Ovary (tissue), 3 donors: ENCODE data around the gene CCDC91.

Source experiments
- CTCF ChIP-seq, 3 donors: fragments of 450-650 bp in 2 of 3; fragments of 200-600 bp in 1 of 3; IDR thresholded peaks; one replicate each; pipeline versions ENCODE4 v1.5.1 to v1.8.0; 2016 to 2022; ENCODE audit warnings: antibody characterized with exemption in 3 of 3, mild to moderate bottlenecking in 1 of 3
- POLR2A ChIP-seq: fragments of 450-650 bp; IDR thresholded peaks from one replicate; pipeline ENCODE4 v1.6.1; 2017; ENCODE audit warnings: antibody characterized with exemption, mild to moderate bottlenecking, moderate library complexity
- donor health status: DM: no; HTN: no; CAD: no.

DNA sequence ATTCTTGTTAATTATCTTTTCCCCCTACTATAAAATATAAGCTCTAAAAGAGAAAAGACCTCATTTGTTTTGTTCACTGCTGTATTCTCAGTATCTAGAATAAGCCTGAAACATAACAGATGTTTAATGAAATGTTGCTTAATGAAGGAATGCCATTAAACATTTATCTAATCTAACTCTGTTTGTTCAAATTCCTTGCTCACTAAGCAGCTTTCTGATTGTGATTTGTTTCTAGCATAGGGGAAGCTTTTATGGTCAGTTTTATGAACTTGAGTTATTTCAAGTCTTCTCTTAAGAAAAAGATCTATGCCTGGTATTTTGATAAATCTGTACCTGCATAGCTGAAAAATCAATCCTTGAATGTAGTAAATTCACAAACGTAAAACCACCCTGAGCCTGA, 308.6 kb downstream of the CCDC91 start:
- TF ChIP-seq CTCF (IDR thresholded peaks at IDR 0.05) (no peak), POLR2A (no peak)
